ENCODE results near the gene MRM2.

MRM2 gene

DNA sequence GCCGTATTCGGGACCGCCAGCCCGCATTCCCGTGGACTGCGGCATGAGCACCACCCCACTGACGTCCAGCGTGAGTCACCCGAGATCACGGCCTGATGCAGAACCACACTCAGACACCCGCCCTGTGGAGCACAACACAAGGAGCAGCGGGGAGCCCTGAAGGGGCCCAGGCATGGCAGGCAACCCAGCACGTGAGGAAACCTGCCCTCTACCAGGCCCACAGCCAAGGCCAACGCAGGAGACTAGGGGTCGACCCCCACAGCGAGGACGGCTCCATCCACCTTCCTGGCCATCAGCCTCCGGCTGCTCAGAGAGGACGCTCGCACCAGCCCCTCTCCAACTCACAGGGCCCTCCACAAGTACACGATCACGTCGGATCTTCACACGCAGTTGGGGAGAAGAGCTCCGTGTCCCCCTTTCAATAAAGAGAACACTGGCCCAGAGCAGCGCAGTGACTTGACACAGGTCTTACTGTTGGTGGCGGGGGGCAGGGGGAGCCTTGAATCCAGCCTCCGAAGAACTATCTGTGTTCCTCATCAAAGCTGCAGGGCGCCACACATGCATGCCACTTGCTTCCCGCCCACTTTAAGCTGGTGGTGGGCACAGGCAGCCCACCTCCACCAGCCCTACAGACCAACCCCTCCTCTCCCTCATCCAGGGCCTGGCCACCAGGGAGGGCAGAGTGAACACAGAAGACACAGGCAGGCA, 31.3 kb downstream of the MRM2 start:
- DNase-seq (ENCODE audit: low spot score), result no peak
- TF ChIP-seq, protein P1, sequence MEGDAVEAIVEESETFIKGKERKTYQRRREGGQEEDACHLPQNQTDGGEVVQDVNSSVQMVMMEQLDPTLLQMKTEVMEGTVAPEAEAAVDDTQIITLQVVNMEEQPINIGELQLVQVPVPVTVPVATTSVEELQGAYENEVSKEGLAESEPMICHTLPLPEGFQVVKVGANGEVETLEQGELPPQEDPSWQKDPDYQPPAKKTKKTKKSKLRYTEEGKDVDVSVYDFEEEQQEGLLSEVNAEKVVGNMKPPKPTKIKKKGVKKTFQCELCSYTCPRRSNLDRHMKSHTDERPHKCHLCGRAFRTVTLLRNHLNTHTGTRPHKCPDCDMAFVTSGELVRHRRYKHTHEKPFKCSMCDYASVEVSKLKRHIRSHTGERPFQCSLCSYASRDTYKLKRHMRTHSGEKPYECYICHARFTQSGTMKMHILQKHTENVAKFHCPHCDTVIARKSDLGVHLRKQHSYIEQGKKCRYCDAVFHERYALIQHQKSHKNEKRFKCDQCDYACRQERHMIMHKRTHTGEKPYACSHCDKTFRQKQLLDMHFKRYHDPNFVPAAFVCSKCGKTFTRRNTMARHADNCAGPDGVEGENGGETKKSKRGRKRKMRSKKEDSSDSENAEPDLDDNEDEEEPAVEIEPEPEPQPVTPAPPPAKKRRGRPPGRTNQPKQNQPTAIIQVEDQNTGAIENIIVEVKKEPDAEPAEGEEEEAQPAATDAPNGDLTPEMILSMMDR (IDR thresholded peaks at IDR 0.05; ENCODE audit: extremely low read depth, missing control alignments), result no peak

DNA sequence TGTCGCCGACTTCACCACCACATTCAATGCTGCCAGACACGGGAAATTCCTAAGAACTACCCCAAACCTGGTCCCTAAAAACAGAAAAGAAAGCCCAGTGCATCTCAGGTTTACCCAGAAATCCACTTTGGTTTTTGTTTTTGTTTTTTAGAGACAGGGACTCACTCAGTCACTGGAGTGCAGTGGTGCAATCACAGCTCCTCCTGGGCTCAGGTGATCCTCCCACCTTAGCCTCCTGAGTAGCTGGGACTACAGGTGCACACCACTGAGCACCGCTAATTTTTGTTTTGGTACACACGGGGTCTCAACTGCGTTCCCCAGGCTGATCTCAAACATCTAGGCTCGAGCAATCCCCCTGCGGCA, 32.1 kb downstream of the MRM2 start:
- DNase-seq (ENCODE audit: low spot score), result no peak
- TF ChIP-seq, protein P1 (IDR thresholded peaks at IDR 0.05; ENCODE audit: extremely low read depth, missing control alignments), result no peak

DNA sequence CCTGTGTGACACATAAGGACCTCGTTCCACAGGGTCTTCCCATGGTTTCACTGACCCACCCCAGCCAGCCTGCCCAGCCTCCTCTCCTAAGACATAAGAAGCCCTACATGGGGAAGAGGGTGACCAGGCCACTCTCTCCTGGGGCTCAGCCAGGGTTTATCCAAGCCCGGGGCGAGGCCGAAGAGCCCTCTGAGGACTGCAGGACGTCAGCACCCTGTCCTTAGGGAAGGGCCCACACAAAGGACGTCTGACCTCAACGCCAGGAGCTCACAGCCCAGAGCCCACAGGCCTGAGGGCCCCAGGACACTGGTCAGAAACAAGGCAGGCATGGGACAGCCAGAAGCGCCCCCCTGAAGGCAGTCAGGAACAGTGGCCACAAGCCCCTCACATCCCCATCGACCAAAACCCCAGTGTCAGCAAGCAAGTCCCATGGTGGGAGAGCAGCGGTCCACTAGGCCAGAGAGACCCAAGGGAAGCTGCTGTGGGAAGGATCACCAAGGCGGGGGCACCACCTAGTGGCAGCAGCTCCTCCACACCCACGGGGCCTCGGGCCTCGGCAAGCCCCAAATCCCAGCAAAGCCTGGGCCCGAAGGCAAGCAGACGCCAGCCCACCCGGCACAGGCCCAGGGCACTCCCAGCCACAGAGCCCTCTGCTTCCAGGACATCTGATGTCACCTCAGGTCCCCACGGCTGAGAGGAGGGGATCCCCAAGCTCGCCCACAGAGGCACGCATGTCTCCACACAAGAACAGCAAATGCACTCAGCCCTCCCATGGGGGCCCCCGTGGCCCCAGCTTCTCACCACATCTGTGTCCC, 32.7 kb downstream of the MRM2 start:
- TF ChIP-seq, protein P1 (IDR thresholded peaks at IDR 0.05; ENCODE audit: extremely low read depth, missing control alignments), result peak; percentile 85
- DNase-seq (ENCODE audit: low spot score), result peak; percentile 86

DNA sequence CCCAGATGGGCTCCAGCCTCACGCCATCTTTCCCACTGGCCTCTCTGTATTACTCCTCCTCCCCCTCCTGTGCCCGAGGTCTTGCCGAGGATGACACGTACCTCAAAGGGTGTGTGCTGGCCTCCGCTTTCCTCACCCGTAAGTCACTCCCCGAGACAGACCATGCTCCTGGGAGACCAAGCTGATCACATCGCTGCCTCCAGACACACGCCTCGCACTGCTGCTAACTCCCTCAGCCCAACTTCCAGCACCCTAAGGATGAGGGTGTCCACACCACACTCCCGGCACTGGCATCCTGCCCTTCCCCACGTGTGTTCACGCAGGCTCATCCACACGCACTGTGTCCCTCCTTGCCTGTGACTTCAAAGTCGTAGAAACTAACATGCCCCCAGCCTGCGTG, 33.3 kb downstream of the MRM2 start:
- TF ChIP-seq, protein P1 (IDR thresholded peaks at IDR 0.05; ENCODE audit: extremely low read depth, missing control alignments), result no peak
- no peak for DNase-seq (ENCODE audit: low spot score)

DNA sequence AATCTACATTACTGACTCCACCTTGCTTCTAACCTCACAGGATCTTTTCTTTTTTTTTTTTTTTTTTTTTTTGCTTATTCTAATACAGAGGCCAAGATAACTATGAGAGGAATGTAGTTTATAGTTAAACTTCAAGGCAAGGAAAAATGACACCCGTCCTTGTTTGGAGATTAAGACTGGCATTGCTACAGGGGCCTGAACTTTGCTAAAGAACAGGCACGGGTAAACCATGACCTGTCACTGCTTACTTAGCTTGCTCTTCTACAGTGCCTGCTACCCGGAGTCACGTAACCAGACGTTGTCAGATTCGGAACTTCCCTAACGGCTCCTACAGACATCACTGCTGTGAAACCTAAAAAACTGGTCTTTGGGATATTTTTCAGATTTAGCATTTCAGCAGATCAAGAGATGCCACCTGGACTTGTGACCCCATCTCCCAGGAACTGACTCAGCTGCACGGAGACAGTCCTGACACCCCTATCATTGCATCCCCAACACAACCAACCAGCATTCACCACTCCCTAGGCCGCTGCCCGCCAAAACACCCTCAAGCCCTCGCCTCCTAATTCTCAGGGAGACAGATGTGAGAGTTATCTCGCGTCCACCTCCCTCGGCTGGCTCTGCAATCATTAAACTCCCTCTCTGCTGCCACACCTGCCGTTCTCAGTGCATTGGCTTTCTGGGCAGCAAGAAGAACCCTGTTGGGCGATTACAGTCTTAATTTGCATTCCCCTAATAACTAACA, 36.8 kb downstream of the MRM2 start:
- no peak for DNase-seq (ENCODE audit: low spot score)
- TF ChIP-seq, protein P1 (IDR thresholded peaks at IDR 0.05; ENCODE audit: extremely low read depth, missing control alignments), result no peak

DNA sequence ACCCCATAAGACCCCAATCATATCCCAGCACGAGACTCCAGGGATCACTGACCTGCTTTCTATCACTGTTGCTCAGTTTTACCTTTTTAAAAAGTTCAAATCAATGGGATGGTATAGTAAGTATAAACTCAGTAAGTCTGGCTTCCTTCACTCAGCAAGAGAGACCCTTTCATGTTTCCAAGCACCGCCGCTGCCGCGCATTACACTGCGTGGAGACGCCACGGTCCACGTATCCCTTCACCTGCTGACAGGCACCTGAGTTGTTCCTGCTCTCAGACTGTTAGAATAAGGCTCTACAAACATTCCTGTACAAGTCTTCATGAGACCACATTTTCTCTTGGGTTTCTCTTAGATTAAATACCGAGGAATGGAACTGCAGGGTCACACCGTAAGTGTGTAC, 37.6 kb downstream of the MRM2 start:
- TF ChIP-seq, protein P1 (IDR thresholded peaks at IDR 0.05; ENCODE audit: extremely low read depth, missing control alignments), result no peak

More for the DNA sequence above, 37.6 kb downstream of the MRM2 start:
- DNase-seq (ENCODE audit: low spot score), result no peak

Data from GM20000 (cell line).